Colonic mucosa (tissue), 4 donors: ENCODE measurements around the gene NPR3. TPM values are rescaled to one million over a fixed set of nuclear protein-coding genes. Genes with fewer than 3 reads are reported as not detected.

Experiments used
- DNase-seq: peaks from one replicate; pipeline ENCODE4 v3.0.0-alpha.2; 2020
- H3K27ac ChIP-seq: fragments of 200-600 bp; one replicate; pipeline ENCODE4 v1.8.0; 2021
- H3K27me3 ChIP-seq: fragments of 200-600 bp; one replicate; pipeline ENCODE4 v1.8.0; 2021
- H3K36me3 ChIP-seq: fragments of 200-600 bp; one replicate; pipeline ENCODE4 v1.8.0; 2021
- H3K4me1 ChIP-seq: fragments of 200-600 bp; one replicate; pipeline ENCODE4 v1.8.0; 2021; ENCODE audit warnings: mild to moderate bottlenecking
- H3K4me3 ChIP-seq: fragments of 200-600 bp; one replicate; pipeline ENCODE4 v1.8.0; 2021
- H3K9ac ChIP-seq, 2 donors: one replicate each; pipeline ENCODE4 v1.7.0; 2013; ENCODE audit warnings: control low read depth in 2 of 2, low read depth in 2 of 2, low read length in 2 of 2
- H3K9me3 ChIP-seq: fragments of 200-600 bp; one replicate; pipeline ENCODE4 v1.8.0; 2021
- intact Hi-C: fragments of 100-400 bp; cut with DNase I; formaldehyde crosslinking; loops from one replicate; pipeline ENCODE4 v1.14.1; 2022
- total RNA-seq, 2 donors: library from RNA; stranded (reverse); fragmentation: NEBNext Ultra II Directional in 1 of 2; extraction: Animal tissue kit (Norgen Biotek cat#: 25700) in 1 of 2; gene quantifications; one replicate each; pipeline ENCODE4 v1.2.1, GENCODE V29; 2021
- TF ChIP-seq, protein P1 (sequence below): fragments of 200-600 bp; IDR thresholded peaks from one replicate; pipeline ENCODE4 v1.8.0; 2022; ENCODE audit warnings: antibody characterized with exemption, mild to moderate bottlenecking
- donor health status: healthy.
- donor health status: DM: no; HTN: no; CAD: no.
- donor health status: DM: no; HTN: no; CAD: no.

The NPR3 gene
- total RNA-seq, 2 donors from 2014 or later: 0.20 to 3.0 TPM

GRCh38 chr5:32765266-32765665 lies 54.1 kb downstream of the NPR3 start:
- intact Hi-C loops: no loop called here
- Histone ChIP-seq H3K4me1 (no peaks in the 10 kb centered on the region), H3K27me3 (no peaks in the 10 kb centered on the region), H3K9me3 (no peaks in the 10 kb centered on the region), H3K9ac (no peak overlapping the region), H3K36me3 (no peaks in the 10 kb centered on the region), H3K27ac (no peak overlapping the region), H3K4me3 (no peak overlapping the region)
- DNase-seq: no peak
- TF ChIP-seq, protein P1, sequence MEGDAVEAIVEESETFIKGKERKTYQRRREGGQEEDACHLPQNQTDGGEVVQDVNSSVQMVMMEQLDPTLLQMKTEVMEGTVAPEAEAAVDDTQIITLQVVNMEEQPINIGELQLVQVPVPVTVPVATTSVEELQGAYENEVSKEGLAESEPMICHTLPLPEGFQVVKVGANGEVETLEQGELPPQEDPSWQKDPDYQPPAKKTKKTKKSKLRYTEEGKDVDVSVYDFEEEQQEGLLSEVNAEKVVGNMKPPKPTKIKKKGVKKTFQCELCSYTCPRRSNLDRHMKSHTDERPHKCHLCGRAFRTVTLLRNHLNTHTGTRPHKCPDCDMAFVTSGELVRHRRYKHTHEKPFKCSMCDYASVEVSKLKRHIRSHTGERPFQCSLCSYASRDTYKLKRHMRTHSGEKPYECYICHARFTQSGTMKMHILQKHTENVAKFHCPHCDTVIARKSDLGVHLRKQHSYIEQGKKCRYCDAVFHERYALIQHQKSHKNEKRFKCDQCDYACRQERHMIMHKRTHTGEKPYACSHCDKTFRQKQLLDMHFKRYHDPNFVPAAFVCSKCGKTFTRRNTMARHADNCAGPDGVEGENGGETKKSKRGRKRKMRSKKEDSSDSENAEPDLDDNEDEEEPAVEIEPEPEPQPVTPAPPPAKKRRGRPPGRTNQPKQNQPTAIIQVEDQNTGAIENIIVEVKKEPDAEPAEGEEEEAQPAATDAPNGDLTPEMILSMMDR: no peak

GRCh38 chr5:32767948-32768467 lies 56.9 kb downstream of the NPR3 start:
- Histone ChIP-seq H3K4me1 (no peaks in the 10 kb centered on the region), H3K9me3 (no peaks in the 10 kb centered on the region), H3K4me3 (no peak overlapping the region), H3K27ac (no peak overlapping the region), H3K27me3 (no peaks in the 10 kb centered on the region), H3K36me3 (no peaks in the 10 kb centered on the region), H3K9ac (no peak overlapping the region)
- intact Hi-C loops: no loop called here
- TF ChIP-seq, protein P1: no peak
- no peak for DNase-seq

- Histone ChIP-seq H3K4me3 (no peak overlapping the region), H3K27ac (no peak overlapping the region), H3K27me3 (no peaks in the 10 kb centered on the region), H3K9ac (no peak overlapping the region), H3K36me3 (no peaks in the 10 kb centered on the region), H3K4me1 (no peaks in the 10 kb centered on the region), H3K9me3 (no peaks in the 10 kb centered on the region)
- intact Hi-C loops: no loop called here
- TF ChIP-seq, protein P1: no peak
- no peak for DNase-seq
Observed at GRCh38 chr5:32769711-32770110, 58.6 kb downstream of the NPR3 start.

- H3K27ac ChIP-seq: no peak overlapping the region
- no peaks in the 10 kb centered on the region for H3K36me3 ChIP-seq
- H3K4me1 ChIP-seq: no peaks in the 10 kb centered on the region
- H3K27me3 ChIP-seq: no peaks in the 10 kb centered on the region
- no peak overlapping the region for H3K9ac ChIP-seq
- DNase-seq: no peak
- no peaks in the 10 kb centered on the region for H3K9me3 ChIP-seq
- H3K4me3 ChIP-seq: no peak overlapping the region
- intact Hi-C loops: no loop called here
- TF ChIP-seq, protein P1: no peak
Observed at GRCh38 chr5:32770444-32770843, 59.3 kb downstream of the NPR3 start.

DNA sequence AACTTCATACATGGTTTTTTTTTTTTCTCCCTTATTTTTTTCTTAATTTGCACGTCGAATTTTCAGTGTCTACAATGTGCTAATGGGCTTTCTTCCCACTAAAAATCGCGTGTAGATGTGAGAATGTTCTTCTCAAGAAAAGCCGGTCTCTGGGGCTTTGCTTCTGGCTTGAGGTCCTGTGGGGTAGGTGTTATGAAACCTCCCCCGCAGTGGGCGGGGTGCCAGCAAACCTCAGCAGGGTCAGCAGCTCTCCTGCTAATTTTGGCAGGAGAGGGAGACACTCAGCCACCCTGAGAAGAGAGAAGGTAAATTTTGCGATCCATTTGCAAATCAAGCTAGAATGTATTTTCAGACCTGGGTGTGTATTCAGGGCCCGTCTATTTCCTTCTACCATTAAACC lies 59.9 kb downstream of the NPR3 start:
- Histone ChIP-seq H3K4me1 (no peaks in the 10 kb centered on the region), H3K27me3 (no peaks in the 10 kb centered on the region), H3K4me3 (no peak overlapping the region), H3K9me3 (no peaks in the 10 kb centered on the region), H3K9ac (no peak overlapping the region), H3K36me3 (no peaks in the 10 kb centered on the region), H3K27ac (no peak overlapping the region)
- TF ChIP-seq, protein P1: no peak
- intact Hi-C loops: no loop called here
- no peak for DNase-seq
